Measurements from ENCODE around the gene RBBP6.

Gene RBBP6

DNA sequence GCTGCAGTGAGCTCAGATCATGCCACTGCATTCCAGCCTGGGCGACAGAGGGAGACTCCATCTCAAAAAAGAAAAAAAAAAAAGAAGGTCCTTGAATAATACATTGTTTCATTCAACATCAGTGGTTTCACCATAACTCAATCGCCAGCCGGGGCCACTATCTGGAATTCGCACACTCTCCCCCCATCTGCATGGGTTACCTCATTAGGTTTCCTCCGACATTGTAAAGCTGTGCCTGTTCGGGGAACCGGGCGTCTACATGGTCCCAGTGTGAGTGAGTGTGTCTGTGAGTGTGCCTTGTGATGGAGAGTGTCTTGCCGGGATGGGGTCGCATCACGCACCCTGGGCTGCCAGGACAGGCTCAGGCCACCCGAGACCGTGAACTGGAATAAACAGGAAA is 16.6 kb upstream of the RBBP6 start:
- H3K27ac ChIP-seq (ENCODE audit: insufficient read depth, low read depth, low read length, poor library complexity, severe bottlenecking), result no peak overlapping the region
- no peaks in the 10 kb centered on the region for H3K27me3 ChIP-seq (ENCODE audit: control insufficient read depth, insufficient read depth, low read length, poor library complexity, severe bottlenecking)
- no peaks in the 10 kb centered on the region for H3K9me3 ChIP-seq (ENCODE audit: control insufficient read depth, low read length)
- no peaks in the 10 kb centered on the region for H3K4me1 ChIP-seq (ENCODE audit: control insufficient read depth, insufficient read depth, low read length)
- 93 to 96% methylated on average over 13 of the region's 13 CpGs for WGBS, 2 experiments
- no peaks in the 10 kb centered on the region for H3K36me3 ChIP-seq (ENCODE audit: control insufficient read depth, insufficient read depth, low read length)
- H3K4me3 ChIP-seq (ENCODE audit: insufficient read depth, low read depth, low read length), result no peak overlapping the region

DNA sequence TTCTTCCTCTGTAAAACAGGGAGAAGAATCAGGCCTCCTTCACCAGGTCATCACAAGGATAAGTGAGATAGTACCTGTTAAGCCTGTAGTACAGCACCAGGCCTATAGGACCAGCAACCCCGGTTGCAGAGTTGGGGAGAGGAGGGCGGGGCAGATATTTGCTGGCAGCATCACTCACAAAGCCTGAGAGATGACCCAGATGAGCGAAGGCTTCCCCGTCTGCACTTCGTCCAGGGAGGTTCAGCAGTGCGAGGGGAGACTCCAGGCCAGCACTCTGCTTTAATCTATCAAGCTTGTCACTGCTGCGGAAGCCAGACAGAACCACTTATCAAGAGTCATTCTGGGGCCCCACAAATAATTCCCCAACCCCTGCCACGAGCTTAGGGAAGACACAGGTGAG is 15.8 kb upstream of the RBBP6 start:
- WGBS, 2 experiments, result 83 to 85% methylated on average over 8 of the region's 8 CpGs
- no peak overlapping the region for H3K27ac ChIP-seq (ENCODE audit: insufficient read depth, low read depth, low read length, poor library complexity, severe bottlenecking)
- H3K36me3 ChIP-seq (ENCODE audit: control insufficient read depth, insufficient read depth, low read length), result no peaks in the 10 kb centered on the region
- no peaks in the 10 kb centered on the region for H3K9me3 ChIP-seq (ENCODE audit: control insufficient read depth, low read length)
- no peaks in the 10 kb centered on the region for H3K27me3 ChIP-seq (ENCODE audit: control insufficient read depth, insufficient read depth, low read length, poor library complexity, severe bottlenecking)
- H3K4me3 ChIP-seq (ENCODE audit: insufficient read depth, low read depth, low read length), result no peak overlapping the region
- no peaks in the 10 kb centered on the region for H3K4me1 ChIP-seq (ENCODE audit: control insufficient read depth, insufficient read depth, low read length)

DNA sequence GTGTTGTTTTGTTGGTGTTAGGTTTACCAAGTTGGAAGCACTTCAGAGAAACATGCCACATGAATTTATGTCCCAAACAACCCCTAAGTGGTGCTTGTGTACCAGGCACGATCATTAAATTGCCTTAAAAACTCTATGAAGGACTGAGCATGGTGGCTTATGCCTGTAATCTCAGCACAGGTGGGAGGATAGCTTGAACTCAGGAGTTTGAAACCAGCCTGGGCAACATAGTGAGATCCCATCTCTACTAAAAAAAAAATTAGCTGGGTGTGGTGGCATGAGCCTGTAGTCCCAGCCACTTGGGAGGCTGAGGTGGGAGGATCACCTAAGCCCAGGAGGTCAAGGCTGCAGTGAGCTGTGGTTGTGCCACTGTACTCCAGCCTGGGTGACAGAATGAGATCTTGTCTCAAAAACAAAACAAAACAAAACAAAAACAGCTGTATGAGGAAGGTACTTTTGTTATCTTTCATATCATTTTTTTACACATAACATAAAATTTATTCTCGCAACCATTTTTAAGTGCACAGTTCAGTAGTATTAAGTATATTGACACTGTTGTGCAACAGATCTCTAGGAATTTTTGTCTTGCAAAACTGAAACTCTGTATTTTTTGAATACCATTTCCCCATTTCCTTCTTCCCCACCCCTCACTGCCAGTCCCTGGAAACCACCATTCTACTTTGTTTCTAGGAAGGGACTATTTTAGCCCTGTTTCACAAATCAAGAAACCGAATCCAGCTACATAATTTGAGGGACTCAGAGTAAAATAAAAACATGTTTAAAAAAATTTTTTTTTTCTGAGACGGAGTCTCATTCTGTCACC is 14.3 kb upstream of the RBBP6 start:
- Histone ChIP-seq H3K27me3 (ENCODE audit: control insufficient read depth, insufficient read depth, low read length, poor library complexity, severe bottlenecking) (no peaks in the 10 kb centered on the region), H3K4me3 (ENCODE audit: insufficient read depth, low read depth, low read length) (no peak overlapping the region), H3K36me3 (ENCODE audit: control insufficient read depth, insufficient read depth, low read length) (no peaks in the 10 kb centered on the region), H3K9me3 (ENCODE audit: control insufficient read depth, low read length) (no peaks in the 10 kb centered on the region), H3K4me1 (ENCODE audit: control insufficient read depth, insufficient read depth, low read length) (no peaks in the 10 kb centered on the region), H3K27ac (ENCODE audit: insufficient read depth, low read depth, low read length, poor library complexity, severe bottlenecking) (no peak overlapping the region)
- 76 to 85% methylated on average over 3 to 4 of the region's 4 CpGs for WGBS, 2 experiments

DNA sequence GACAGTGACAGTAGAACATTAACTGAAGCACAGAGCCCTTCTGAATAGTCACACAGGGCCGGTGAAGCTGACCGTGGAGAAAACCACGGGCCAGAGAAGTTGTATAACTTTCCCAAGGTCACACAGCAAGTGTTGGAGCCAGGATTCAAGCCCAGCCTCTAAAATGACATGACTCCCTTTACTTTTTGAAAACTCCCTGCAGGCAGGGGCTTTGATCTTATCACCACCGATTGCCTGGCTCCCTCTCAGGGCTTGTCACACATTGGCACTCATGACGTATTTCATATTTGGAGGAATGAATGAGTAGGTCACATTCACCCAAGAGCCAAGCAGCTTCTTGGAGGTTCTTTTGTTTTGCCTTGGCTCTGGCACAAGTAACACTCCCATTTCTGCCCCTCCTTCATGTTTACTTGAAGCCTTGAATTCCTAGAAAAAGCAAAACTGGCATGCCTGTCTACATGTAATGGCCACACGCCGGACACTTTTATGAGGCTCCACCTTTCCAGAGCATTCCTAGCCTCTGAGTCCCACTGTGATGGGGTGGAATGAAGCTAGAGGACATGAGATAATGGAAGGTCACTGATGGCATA is 13.3 kb upstream of the RBBP6 start:
- Histone ChIP-seq H3K27me3 (ENCODE audit: control insufficient read depth, insufficient read depth, low read length, poor library complexity, severe bottlenecking) (no peaks in the 10 kb centered on the region), H3K4me3 (ENCODE audit: insufficient read depth, low read depth, low read length) (no peak overlapping the region), H3K4me1 (ENCODE audit: control insufficient read depth, insufficient read depth, low read length) (no peaks in the 10 kb centered on the region), H3K36me3 (ENCODE audit: control insufficient read depth, insufficient read depth, low read length) (no peaks in the 10 kb centered on the region), H3K9me3 (ENCODE audit: control insufficient read depth, low read length) (no peaks in the 10 kb centered on the region), H3K27ac (ENCODE audit: insufficient read depth, low read depth, low read length, poor library complexity, severe bottlenecking) (no peak overlapping the region)
- WGBS, 2 experiments, result 92 to 93% methylated on average over 7 of the region's 7 CpGs

DNA sequence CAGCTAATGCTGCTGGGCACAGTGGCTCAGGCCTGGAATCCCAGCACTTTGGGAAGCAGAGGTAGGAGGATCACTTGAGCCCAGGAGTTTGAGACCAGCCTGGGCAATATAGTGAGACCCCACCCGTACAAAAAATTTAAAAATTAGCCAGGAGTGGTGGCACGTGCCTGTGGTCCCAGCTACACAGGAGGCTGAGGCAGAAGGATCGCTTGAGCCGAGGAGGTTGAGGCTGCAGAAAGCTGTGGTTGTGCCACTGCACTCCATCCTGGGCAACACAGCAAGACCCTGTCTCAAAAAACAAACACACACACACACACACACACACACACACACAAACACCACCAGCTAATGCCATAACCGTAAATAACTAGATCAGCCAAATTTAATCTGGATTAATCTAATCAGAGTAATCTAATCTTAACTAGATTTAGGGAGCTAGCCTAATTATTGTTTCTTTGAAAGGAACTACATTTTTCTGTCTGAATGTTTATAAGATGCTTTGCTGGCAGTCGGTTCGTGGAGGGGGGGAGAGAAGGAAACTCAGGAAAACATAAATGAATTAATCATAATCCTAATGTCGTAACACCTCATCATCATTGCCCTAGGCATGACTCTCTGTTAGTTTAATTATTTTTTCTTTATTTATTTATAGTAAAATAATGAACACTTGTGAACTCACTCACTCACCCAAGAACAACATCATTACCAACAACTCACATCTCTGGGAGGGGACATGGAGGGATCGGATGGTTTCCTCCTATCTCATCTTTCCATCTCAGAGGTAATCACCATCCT is 12.5 kb upstream of the RBBP6 start:
- no peaks in the 10 kb centered on the region for H3K36me3 ChIP-seq (ENCODE audit: control insufficient read depth, insufficient read depth, low read length)
- no peak overlapping the region for H3K27ac ChIP-seq (ENCODE audit: insufficient read depth, low read depth, low read length, poor library complexity, severe bottlenecking)
- H3K27me3 ChIP-seq (ENCODE audit: control insufficient read depth, insufficient read depth, low read length, poor library complexity, severe bottlenecking), result no peaks in the 10 kb centered on the region
- 90 to 91% methylated on average over 7 to 8 of the region's 9 CpGs for WGBS, 2 experiments
- H3K4me3 ChIP-seq (ENCODE audit: insufficient read depth, low read depth, low read length), result no peak overlapping the region
- H3K9me3 ChIP-seq (ENCODE audit: control insufficient read depth, low read length), result no peaks in the 10 kb centered on the region
- no peaks in the 10 kb centered on the region for H3K4me1 ChIP-seq (ENCODE audit: control insufficient read depth, insufficient read depth, low read length)

DNA sequence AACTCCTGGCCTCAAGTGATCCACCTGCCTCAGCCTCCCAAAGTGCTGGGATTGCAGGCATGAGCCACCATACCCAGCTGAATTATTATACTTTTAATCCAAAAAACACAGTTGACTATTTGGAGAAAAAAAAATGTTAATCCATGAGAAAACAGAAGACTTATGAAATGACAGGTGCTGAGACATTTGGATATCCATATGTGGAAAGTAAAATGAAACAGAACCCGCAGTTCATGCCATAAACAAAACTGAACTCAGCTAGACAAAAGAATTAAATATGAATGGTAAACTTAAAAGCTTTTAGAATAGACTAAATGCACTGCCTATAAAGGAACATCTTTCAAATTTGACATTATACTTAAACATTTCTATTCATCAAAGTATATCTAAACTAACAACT is 8.2 kb upstream of the RBBP6 start:
- Histone ChIP-seq H3K9me3 (ENCODE audit: control insufficient read depth, low read length) (no peaks in the 10 kb centered on the region), H3K4me3 (ENCODE audit: insufficient read depth, low read depth, low read length) (no peak overlapping the region), H3K4me1 (ENCODE audit: control insufficient read depth, insufficient read depth, low read length) (no peaks in the 10 kb centered on the region), H3K36me3 (ENCODE audit: control insufficient read depth, insufficient read depth, low read length) (no peaks in the 10 kb centered on the region), H3K27ac (ENCODE audit: insufficient read depth, low read depth, low read length, poor library complexity, severe bottlenecking) (no peak overlapping the region), H3K27me3 (ENCODE audit: control insufficient read depth, insufficient read depth, low read length, poor library complexity, severe bottlenecking) (no peaks in the 10 kb centered on the region)
- WGBS, 2 experiments, result 86 to 100% methylated on average over 1 of the region's 1 CpG

DNA sequence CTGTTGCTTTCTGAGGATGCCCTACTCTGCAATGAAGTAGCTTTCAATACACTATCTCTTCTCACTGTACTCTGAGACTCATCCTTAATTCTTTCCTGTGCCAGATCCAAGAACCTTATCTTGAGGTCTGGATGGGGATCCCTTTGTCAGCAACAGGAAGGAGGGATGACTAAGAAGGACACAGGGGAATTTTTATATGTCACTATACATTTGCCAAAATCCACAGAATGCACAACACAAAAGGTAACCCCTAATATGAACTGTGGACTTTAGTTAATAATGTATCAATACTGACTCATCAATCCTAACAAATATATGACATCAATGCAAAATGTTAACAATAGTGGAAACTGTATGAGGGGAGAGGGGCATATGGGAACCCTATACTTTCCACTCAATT is 4.7 kb upstream of the RBBP6 start:
- Histone ChIP-seq H3K9me3 (ENCODE audit: control insufficient read depth, low read length) (no peaks in the 10 kb centered on the region), H3K27ac (ENCODE audit: insufficient read depth, low read depth, low read length, poor library complexity, severe bottlenecking) (no peak overlapping the region), H3K36me3 (ENCODE audit: control insufficient read depth, insufficient read depth, low read length) (no peaks in the 10 kb centered on the region), H3K4me1 (ENCODE audit: control insufficient read depth, insufficient read depth, low read length) (peaks cover 4% of the 10 kb centered on the region), H3K27me3 (ENCODE audit: control insufficient read depth, insufficient read depth, low read length, poor library complexity, severe bottlenecking) (no peaks in the 10 kb centered on the region), H3K4me3 (ENCODE audit: insufficient read depth, low read depth, low read length) (no peak overlapping the region)

DNA sequence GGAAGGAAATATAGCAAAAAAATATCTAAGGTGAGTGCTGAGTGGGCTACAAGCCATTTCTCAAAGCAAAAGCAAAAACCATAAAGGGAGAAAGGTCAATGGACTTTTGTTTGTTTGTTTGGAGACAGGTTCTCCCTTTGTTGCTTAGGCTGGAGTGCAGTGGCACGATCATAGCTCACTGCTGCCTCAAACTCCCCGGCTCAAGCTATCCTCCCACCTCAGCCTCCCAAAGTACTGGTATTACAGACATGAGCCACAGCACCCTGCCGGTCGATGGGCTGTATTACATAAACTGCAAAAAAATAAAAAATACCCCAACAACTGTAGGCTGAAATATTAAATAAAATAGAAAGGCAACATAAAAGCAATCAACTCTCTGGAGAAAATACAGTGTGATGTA is 3.5 kb upstream of the RBBP6 start:
- Histone ChIP-seq H3K4me1 (ENCODE audit: control insufficient read depth, insufficient read depth, low read length) (peaks cover 4% of the 10 kb centered on the region), H3K36me3 (ENCODE audit: control insufficient read depth, insufficient read depth, low read length) (no peaks in the 10 kb centered on the region), H3K27ac (ENCODE audit: insufficient read depth, low read depth, low read length, poor library complexity, severe bottlenecking) (no peak overlapping the region), H3K4me3 (ENCODE audit: insufficient read depth, low read depth, low read length) (no peak overlapping the region), H3K9me3 (ENCODE audit: control insufficient read depth, low read length) (no peaks in the 10 kb centered on the region), H3K27me3 (ENCODE audit: control insufficient read depth, insufficient read depth, low read length, poor library complexity, severe bottlenecking) (no peaks in the 10 kb centered on the region)
- WGBS, 2 experiments, result 83% methylated on average over 2 to 4 of the region's 4 CpGs

DNA sequence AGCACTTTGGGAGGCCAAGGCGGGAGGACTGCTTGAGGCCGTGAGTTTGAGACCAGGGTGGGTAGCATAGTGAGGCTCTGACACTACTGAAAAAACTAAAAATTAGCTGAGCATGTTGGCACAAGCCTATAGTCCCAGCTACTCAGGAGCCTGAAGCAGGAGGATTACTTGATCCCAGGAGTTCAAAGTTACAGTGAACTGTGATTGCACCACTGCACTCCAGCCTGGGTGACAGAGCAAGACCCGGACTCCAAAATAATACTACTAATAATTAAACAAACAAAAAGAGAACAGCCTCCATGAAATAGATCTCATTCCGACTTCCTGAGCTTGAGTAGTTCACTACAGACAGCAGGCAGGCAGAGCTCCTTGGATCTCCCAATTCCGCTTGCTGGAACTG is 2.7 kb upstream of the RBBP6 start:
- 93 to 94% methylated on average over 5 of the region's 5 CpGs for WGBS, 2 experiments
- no peak overlapping the region for H3K27ac ChIP-seq (ENCODE audit: insufficient read depth, low read depth, low read length, poor library complexity, severe bottlenecking)
- no peaks in the 10 kb centered on the region for H3K36me3 ChIP-seq (ENCODE audit: control insufficient read depth, insufficient read depth, low read length)
- no peaks in the 10 kb centered on the region for H3K9me3 ChIP-seq (ENCODE audit: control insufficient read depth, low read length)
- no peaks in the 10 kb centered on the region for H3K27me3 ChIP-seq (ENCODE audit: control insufficient read depth, insufficient read depth, low read length, poor library complexity, severe bottlenecking)
- H3K4me1 ChIP-seq (ENCODE audit: control insufficient read depth, insufficient read depth, low read length), result peaks cover 4% of the 10 kb centered on the region
- no peak overlapping the region for H3K4me3 ChIP-seq (ENCODE audit: insufficient read depth, low read depth, low read length)

All from ectodermal cell (in vitro differentiated cells).